GM18502 (cell line): ENCODE measurements around the gene GOT1.

Source experiments
- ATAC-seq: cut with Tn5 transposase; IDR thresholded peaks from one replicate; pipeline ENCODE4 v1.9.1; 2021; ENCODE audit warnings: mild to moderate bottlenecking; ENCODE audit not compliant: unreplicated experiment, poor library complexity

GOT1 gene

DNA sequence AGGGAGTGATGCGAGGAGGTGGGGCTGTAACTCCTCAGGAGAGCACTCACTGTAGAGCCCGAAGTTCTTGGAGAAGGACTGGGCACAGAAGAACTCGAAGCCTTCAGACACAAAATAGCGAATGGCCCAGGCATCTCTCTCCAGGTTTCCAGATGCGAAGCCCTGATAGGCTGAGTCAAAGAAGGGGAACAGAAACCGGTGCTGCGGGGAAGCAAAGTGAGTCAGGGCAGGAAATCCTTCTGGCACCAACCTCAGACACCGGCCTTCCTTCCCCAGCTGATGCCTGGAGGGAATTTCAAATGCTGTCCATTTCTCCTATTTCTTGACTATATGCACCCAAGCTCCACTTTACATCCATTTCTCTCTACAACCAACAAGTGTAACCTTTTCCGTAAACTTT, 26.8 kb downstream of the GOT1 start:
- no peak for ATAC-seq

DNA sequence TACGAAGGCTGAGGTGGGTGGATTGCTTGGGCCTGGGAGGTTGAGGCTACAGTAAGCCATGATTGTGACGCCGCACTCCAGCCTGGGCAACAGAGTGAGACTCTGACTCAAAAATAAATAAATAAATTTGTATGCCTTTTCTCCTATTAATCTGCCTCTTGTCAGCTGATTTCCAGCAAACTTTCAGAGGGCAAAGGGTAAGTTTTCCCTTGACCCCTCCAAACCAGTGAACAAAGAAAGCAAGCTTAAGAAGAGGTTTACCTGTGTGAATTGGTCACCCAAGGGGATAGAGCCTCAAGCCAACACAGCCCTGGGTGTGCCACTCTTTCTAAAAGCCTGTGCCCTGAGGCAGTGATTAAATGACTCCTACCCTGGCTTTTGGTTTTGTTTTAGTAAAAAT, 30.8 kb downstream of the GOT1 start:
- ATAC-seq, result no peak

DNA sequence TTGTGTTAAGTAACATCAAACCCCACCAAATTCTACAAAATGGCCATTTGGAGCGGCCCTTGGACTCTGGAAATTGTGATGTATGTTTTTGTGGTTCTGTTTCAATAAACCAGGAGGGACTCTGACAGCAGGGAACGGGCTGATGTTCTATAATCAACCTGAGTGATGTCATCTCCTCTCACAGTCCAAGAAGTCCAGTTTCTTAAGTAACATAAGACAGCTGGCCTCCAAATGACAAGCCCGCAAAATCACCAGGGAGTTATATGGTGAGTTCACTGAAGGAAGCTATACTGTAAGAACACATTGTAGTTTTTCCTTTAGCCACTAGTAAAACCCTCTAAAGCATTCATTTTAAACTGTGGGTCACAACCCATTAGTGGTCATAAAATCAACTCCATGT, 34.0 kb downstream of the GOT1 start:
- no peak for ATAC-seq

DNA sequence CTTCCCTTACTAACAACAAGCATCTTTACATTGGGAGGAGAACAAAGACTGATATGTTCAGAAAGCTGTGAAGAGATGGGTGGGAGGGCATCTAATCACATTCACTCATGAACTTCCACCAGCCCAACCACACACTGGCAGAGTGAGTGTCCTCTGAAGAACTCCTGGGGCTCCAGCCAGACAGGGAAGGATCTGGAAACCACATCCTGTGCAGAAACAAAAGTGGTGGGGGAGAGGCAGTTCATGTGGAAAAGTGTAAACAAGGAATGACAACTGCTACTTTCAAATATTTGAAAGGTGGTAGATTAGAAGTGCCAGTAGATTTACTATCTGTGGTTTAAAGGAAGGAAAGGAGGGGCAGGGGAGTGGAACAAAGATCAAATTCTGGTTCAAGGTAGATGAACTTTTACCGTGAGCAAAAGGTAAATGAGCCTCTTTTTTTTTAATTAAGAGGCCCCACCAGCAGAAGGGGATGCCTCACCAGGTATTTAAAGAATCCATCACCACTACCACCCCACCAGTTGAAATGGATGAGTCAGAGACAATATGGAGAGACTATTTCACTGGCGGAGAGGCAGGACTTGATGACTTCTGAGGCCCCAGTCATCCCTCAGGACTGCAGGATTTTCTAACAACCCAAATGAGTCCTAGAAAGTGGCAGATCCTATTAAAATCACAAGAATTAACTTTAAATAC, 34.5 kb downstream of the GOT1 start:
- ATAC-seq, result no peak

DNA sequence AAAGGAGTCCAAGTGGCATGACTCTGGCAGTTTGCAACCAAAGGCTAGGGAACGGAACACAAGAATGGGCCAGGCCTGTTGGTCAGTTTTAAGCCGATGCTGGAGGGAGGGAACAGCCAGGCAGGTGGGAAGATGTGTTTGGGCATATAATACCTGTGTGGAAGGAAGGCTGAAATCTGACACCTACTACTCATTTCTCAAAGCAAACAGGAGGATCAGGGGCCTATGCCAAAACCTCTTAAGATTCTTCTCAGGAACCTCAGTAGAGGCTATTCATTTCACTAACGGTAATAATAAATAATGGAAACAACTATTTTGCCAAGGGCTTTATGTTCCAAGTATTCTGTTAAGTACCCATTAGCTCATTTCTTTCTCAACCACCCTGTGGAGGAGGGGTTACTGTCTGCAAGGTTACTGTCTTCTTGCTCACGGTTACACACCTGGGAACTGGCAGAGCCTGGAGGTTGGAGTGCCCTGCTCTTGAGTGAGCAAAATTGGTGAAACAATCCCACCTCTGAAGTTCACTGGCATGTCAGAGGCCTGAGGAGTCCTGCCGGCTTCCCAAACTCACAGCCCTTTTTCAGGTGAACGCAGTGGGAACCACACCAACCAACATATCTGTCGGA, 35.5 kb downstream of the GOT1 start:
- ATAC-seq, result no peak

DNA sequence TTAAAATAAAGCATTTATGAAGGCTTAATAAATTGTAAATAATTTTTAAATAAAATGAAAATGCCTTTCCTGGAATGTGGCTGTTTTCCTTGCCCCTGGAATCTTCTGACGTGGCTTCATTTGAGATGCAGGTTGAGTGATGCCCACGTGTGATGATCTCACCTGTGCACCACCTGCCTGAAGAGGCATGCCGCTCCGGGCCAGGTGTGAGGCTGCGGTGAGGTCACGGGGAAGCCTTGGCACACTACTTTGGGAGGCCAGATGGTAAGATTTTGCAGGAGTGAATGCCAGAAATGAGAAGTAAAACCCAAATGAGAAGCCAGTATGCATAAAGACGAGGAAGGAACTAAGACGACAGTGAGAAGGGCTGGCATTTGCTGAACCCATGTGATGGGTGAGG, 36.2 kb downstream of the GOT1 start:
- no peak for ATAC-seq

DNA sequence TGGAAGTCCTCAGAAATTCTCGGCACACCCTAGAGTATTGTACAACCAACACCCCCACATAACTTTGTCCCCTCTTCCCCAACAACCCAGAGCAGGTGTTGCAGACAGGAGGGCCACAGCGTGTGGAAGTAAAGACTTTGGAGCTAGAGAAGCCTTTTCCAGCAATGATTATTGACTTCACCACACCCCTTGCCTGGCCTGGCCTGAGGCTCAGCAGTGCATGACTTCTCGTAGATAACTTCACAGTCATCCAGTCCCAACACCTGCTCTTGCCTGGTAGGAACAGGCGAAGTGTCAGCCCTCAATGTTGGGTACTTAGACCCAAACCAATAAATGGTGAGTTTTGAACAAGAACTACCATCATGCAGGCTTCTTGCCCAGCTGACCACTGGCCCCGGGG, 36.7 kb downstream of the GOT1 start:
- no peak for ATAC-seq

DNA sequence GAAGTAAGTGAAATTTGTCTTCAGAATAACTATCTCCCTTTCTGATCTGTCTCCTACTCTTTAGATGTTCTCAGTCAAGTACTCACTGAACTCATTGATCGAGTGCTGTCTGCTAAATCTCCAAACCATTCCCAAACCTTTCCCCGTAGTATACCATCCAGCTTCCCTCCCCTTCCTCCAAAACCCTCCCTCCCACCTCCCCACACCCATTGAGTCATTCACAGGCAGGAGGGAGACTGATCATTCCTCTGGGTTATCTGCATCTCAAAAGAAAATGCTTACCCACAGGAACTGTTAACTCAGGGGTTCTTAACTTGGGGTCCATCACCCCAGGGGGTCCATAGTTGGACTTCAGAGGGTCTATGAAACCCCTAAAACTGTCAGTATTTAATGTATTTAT, 37.4 kb downstream of the GOT1 start:
- no peak for ATAC-seq

DNA sequence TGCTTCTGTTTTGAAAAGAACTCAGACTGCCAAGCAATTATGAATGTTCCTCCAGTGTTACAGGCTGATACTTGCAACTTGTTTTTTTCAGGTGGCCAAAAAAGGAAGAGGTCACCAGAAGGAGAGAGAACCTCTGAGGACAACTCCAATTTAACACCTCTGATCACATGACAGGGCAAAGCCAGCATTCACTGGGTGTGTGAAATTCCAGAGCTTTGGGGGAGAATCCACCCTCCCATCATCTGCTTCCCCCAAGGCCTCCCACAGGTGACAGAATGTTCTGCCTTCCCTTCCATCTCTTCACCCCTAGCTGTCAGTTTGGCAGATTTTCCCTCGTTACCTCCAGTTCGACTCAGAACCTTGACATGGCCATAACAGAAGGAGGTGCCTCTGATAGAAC, 39.1 kb downstream of the GOT1 start:
- ATAC-seq, result no peak

DNA sequence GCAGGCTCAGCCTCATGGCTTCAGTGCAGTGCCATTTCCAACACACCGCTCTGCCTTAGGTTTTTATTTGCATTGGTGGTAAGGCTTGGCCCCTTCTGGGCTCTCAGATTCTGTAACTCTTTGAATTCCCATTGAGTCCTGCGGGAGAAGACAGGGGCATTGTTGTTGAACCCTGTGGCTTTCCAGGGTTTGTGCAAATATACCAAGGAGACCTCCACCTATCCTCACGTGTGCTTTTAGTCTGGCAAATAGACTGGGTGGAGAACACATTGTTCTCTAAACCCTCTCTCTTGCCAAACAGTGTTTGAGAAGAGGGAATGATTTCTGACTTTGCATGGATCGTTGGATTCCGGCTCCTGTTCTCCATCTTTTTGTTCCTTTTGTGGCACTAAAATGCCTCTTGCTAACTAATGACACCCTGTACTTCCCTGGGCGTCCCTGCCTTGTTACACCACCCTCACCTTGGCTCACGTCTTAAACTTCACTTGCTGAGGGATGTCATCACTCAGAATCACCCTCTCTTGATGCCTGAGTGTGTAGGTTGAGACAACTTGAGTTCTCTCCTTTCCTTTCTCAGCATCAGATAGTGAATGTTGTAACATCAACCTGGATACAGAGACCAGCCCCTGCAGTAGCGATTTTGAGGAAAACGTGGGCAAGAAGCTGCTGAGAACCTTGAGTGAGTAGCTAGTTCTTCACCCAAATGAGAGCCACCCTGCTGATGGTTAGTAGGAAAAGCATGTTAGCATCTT, 40.5 kb downstream of the GOT1 start:
- ATAC-seq, result no peak

DNA sequence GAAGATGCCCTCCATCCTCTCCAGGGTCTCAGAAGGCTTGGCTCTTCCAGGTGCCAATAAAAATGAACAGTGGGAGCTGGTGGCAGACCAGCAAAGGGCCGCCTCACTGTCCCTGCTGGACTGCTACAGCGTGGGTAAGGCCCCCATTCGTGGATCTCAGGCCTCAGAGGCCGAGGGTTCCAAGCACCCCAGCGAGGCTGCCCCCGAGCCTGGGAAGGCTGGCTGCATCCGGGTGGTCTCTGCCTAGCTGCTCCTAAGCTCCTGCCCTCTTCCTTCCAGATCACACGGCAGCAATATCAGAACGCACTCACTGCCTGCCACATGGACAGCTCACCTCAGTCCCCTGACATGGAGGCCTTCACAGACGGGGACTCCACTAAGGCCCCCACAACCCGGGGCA, 42.9 kb downstream of the GOT1 start:
- no peak for ATAC-seq

DNA sequence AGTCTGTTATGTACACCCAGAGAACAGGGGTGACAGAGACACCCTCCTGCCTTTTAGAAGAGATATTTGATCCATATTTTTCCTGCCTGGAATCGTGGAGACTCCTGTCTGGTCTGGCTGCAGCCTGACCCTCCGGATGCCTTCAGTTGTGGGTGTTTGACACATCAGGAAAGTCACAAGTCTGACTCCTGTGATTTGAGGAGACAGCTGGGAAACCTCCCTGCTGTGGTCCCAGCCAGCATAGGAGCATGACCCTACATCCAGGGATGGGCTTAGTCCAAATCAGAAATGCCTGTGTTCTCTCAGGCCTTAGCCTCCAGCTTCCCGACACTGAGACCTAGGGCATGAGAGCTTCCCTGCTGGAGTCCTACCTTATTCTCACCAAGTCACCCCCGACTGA, 43.4 kb downstream of the GOT1 start:
- no peak for ATAC-seq

DNA sequence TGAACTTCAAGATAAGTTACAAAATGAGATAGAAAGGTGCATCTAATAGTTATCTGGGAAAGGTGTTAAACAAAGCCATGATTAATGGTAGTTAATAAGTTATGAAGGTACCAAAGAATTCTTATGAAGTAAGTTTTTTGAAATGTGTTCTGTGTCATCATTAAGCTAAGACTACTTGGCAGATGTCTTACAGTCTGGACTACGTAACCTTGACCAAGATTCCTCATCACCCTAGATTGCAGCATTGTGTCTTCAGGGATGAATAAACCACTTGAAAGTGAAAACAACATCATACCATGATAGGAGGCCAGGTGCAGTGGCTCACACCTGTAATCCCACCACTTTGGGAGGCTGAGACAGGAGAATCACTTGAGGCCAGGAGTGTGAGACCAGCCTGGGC, 48.2 kb downstream of the GOT1 start:
- no peak for ATAC-seq

DNA sequence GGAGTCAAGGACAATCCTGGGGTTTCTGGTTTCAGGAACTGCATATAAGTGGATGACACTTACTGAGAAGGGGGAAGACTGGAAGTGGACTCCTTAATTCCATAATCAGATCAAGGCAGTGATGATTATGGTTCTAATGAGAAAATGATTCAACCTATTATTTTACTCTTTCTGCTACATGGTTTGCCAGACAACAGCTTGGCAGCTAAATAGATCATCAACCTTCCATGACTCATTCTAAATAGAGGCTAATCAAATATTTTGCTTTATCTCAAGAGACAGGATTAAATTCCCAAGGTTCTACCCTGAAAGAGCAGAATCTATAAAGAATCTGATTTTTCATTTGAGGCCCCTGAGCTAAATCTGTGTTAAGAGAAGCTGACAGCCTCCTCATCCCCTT, 55.0 kb downstream of the GOT1 start:
- no peak for ATAC-seq

DNA sequence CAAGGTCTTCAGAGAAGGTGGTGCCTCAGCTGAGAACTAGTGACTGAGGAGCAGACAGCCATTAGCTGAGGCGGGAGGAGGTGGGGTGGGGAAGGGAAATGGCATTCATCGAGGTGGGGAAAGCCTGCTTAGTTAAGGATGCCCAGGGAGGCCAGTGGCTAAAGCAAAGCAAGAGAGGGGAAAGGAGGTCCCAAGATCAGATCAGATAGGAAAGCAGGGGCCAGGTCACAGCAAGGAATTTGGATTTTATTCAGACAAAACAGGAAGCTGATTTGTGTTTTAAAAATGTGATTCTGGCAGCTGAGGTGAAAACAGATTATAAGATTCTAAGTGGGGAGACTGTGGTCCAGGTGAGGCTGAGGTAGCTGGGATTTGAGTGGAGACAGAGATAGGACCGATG, 55.5 kb downstream of the GOT1 start:
- no peak for ATAC-seq

DNA sequence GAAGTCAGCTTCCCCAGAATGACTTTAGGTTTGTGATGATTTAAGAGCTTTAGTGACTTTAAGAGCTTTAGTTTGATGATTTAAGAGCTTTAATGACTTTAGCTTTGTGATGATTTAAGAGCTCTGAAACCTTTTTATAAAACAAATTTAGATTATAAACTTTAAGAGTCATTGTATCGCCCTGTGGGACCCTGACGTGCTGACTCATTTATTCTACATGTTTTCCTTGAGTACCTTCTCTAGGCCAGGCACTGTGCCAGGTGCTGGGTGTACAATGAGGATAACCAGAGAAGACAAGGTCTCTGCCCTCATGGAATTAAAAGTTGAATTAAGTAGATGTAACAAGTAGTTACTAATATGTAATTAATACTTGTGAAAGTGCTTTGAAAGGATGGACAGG, 55.9 kb downstream of the GOT1 start:
- ATAC-seq, result no peak

DNA sequence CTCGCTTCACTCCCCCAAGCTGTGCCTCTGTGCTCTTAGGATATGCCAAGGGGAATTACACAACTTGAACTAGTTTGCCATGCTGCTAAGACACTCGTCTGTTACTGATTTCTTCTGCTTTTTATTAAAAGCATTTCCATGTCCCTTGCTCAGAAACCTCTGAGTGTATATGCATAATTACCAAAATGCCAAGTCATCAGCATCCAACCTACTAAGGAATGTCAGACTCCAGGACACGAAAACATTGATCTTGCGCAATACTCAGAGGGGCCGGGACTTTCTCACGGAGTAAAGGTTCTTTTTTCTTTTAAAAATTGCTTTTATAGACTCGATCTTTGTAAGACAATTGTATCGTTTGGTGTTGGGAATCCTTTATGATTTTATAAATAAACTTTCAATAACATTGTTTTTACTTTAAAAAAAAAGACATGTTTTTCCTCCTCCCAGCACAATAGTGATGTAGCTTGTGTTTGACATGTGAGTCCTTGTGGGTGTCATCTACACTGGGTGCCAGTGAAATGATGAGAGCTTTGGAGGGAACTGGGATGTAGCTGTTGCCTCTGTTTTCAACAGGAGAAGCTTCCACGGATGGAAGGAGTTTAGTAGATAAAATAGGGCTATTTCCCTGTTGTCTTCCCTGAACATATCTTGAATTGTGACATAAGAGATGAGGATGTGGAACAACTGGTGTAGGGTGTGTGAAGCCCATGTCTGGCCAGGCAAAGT, 57.7 kb downstream of the GOT1 start:
- ATAC-seq, result no peak

DNA sequence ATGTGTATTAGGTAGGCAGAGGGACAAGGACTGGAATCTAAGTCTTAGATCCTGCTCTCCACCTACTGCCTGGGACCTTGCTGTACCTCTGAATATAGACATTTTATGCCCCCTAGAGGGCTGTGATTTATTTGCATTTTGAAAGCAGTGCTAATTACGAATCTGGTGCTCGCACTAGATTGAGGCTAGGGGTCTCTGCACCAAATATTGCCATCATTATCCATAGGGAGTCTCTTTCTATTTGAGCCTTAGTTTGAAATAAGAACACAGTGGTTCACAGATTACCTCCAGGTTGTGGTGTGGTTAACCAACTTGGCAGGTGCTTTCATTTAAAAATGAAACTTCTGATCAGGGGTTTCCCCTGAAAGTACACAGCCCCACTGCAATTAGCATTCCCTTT, 59.4 kb downstream of the GOT1 start:
- ATAC-seq, result peak; percentile 94

DNA sequence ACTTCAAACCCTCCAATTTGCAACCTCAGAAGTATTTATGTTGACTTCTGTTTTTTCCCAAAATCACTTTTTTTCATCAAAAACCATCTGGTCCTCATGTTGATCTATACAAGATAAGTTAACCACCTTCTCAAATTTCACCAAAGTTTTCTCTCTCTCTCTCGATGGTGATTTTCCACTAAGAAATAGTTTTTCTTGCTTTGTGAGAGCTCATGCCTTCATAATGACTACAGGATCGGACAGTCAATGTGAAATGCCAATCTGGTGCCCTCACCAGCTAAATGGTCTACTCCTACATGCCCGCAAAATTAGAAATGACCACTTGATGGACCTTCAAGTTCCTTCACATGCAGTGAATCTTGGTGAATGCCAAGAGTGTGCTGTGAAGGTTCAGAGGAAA, 60.9 kb downstream of the GOT1 start:
- ATAC-seq, result no peak

DNA sequence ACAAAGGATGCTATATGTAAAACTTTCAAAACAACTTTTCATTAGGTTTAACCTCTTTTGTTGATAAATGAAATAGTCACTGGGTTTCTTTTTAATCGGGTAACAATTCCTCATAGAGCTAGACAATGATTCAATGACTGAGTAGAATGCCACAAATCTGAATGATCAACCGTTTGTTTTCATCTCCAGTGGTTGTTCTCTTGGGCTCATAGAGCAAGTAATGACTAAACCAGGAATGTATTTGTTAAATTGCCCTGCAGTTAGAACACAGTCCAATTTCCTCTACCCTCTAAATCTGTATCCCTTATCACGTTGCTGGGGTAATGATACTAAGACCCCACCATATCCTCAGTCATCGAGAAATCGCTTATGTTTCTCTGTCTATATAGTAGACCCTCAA, 61.3 kb downstream of the GOT1 start:
- no peak for ATAC-seq

DNA sequence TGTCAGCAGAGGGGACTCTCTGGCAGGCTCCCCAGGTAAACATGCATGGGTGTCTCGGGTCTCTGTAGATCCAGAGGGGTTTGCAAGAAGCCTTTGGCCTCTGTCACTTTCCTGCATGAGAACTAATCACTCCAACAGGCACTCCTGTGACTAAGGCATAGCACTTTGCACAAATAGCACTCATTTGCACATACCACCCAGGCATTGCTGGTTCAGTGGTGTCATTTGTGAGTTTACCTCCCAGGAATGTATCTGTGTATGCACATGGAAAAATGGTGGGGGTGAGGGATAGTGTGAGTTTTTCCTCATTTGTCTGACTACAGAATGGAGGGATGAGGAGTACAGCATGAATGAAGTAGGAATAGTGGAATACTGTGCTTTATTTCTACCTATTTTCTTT, 61.8 kb downstream of the GOT1 start:
- ATAC-seq, result no peak
